HG03025 (cell line): ENCODE data around the gene NUDT3.

Experiments used
- ATAC-seq: cut with Tn5 transposase; IDR thresholded peaks from one replicate; pipeline ENCODE4 v1.9.1; 2021; ENCODE audit warnings: mild to moderate bottlenecking, moderate library complexity; ENCODE audit not compliant: unreplicated experiment, low FRiP score

The NUDT3 gene

GRCh38 chr6:34243131-34243771 lies 149.2 kb downstream of the NUDT3 start:
- ATAC-seq, result no peak

- no peak for ATAC-seq
These were observed 150.0 kb downstream of the NUDT3 start for GRCh38 chr6:34242252-34243130.

- ATAC-seq, result no peak
These were observed 150.9 kb downstream of the NUDT3 start for GRCh38 chr6:34241351-34242215.

- ATAC-seq, result no peak
These were observed 151.9 kb downstream of the NUDT3 start for GRCh38 chr6:34240329-34241248.

- ATAC-seq, result no peak
These were observed 152.6 kb downstream of the NUDT3 start for GRCh38 chr6:34239893-34240292.

GRCh38 chr6:34239500-34239825 lies 153.0 kb downstream of the NUDT3 start:
- no peak for ATAC-seq

- ATAC-seq, result no peak
These were observed 153.6 kb downstream of the NUDT3 start for GRCh38 chr6:34238585-34239499.

- no peak for ATAC-seq
These were observed 154.5 kb downstream of the NUDT3 start for GRCh38 chr6:34237722-34238584.

GRCh38 chr6:34237316-34237721 lies 155.2 kb downstream of the NUDT3 start:
- ATAC-seq, result peak; percentile 11

- peak; percentile 56 for ATAC-seq
These were observed 155.8 kb downstream of the NUDT3 start, which contains the start of gene HMGA1 for GRCh38 chr6:34236443-34237315. TSS of gene HMGA1 (plus strand) at chr6:34236873. CDS start at chr6:34240781, 3,908 bp downstream.

- peak; percentile 1 for ATAC-seq
These were observed 156.4 kb downstream of the NUDT3 start for GRCh38 chr6:34236131-34236442.

- no peak for ATAC-seq
These were observed 156.9 kb downstream of the NUDT3 start for GRCh38 chr6:34235307-34236130.

GRCh38 chr6:34234667-34235306 lies 157.7 kb downstream of the NUDT3 start:
- no peak for ATAC-seq

GRCh38 chr6:34233867-34234266 lies 158.6 kb downstream of the NUDT3 start:
- ATAC-seq, result no peak

GRCh38 chr6:34232901-34233300 lies 159.6 kb downstream of the NUDT3 start:
- ATAC-seq, result no peak
